Body of pancreas (tissue), 4 donors: Measurements from ENCODE around the gene PASK. TPM values are rescaled to one million over a fixed set of nuclear protein-coding genes. Genes with fewer than 3 reads are reported as not detected.

Source experiments
- ATAC-seq: fragments of 150-250 bp; one replicate; pipeline ENCODE4 v1.9.1; 2016
- DNase-seq, 4 donors: peaks; one replicate each; pipeline ENCODE4 v3.0.0-alpha.2; 2019
- H3K27ac ChIP-seq, 4 donors: fragments of 200-600 bp; sonication (generic); 1 replicate in 3 of 4; 2 replicates in 1 of 4; pipeline versions ENCODE4 v1.5.1 to v1.6.1; 2016 to 2019; ENCODE audit warnings: mild to moderate bottlenecking in 1 of 4, mixed read lengths in 1 of 4, moderate library complexity in 1 of 4
- H3K27me3 ChIP-seq, 2 donors: fragments of 200-600 bp; sonication (generic); one replicate each; pipeline ENCODE4 v1.6.0; 2016; ENCODE audit warnings: mild to moderate bottlenecking in 1 of 2
- H3K36me3 ChIP-seq, 2 donors: fragments of 200-600 bp; sonication (generic); replicated peaks in 1 of 2; 2 replicates each; pipeline ENCODE4 v1.5.1; 2016; ENCODE audit warnings: low read depth in 2 of 2; ENCODE audit not compliant: insufficient read depth in 1 of 2
- H3K4me1 ChIP-seq: fragments of 200-600 bp; sonication (generic); one replicate; pipeline ENCODE4 v1.6.0; 2016
- H3K4me3 ChIP-seq, 2 donors: fragments of 200-600 bp; sonication (generic); 1 replicate in 1 of 2; 2 replicates in 1 of 2; pipeline ENCODE4 v1.5.1; 2016 to 2019
- H3K9me3 ChIP-seq, 3 donors: fragments of 200-600 bp; sonication (generic); 1 replicate in 2 of 3; 2 replicates in 1 of 3; pipeline ENCODE4 v1.5.1; 2016
- CTCF ChIP-seq, 7 experiments: fragments of 450-650 bp in 4 of 7; fragments of 200-600 bp in 3 of 7; sonication (generic) in 3 of 7; IDR thresholded peaks; one replicate each; pipeline ENCODE4 v1.5.1; 2016 to 2019; ENCODE audit warnings: antibody characterized with exemption in 7 of 7
- POLR2A ChIP-seq, 3 donors: fragments of 450-650 bp; IDR thresholded peaks; one replicate each; pipeline ENCODE4 v1.6.1; 2016; ENCODE audit warnings: antibody characterized with exemption in 3 of 3, mild to moderate bottlenecking in 2 of 3
- WGBS, 2 donors: methylation state at CpG; one replicate each; pipeline ENCODE4 v1.1.5; 2017; 5-methylcytosine and 5-hydroxymethylcytosine counted together
- intact Hi-C: fragments of 100-400 bp; cut with DNase I; formaldehyde crosslinking; loops from one replicate; pipeline ENCODE4 v1.15.1; 2023
- total RNA-seq, 2 donors: library from RNA; depleted of rRNA; stranded (reverse); fragments of >200 nt; gene quantifications; one replicate each; pipeline ENCODE4 v1.1.0, GENCODE V29; 2016

Gene PASK
- total RNA-seq, 2 donors from 2014 or later, result 7.5 to 15.8 TPM

- Histone ChIP-seq H3K4me3 (no peak overlapping the region), H3K27ac (no peak overlapping the region), H3K27me3 (no peaks in the 10 kb centered on the region), H3K36me3 (no peaks in the 10 kb centered on the region), H3K4me1 (no peaks in the 10 kb centered on the region), H3K9me3 (no peaks in the 10 kb centered on the region)
- intact Hi-C loops, result no loop called here
- WGBS, 2 donors, result 91 to 93% methylated on average over 10 to 13 of the region's 13 CpGs
- DNase-seq (no peak), ATAC-seq (no peak)
- no peak for TF ChIP-seq POLR2A (IDR thresholded peaks at IDR 0.05)
- TF ChIP-seq CTCF (IDR thresholded peaks at IDR 0.05), result no peak
Observed at GRCh38 chr2:241125626-241126025, 23.6 kb downstream of the PASK start.

- 71 to 90% methylated on average over 13 to 16 of the region's 16 CpGs for WGBS, 2 donors
- no peak overlapping the region for H3K27ac ChIP-seq
- intact Hi-C loops, result no loop called here
- DNase-seq (peak; percentile 22 to 81 (median 50)), ATAC-seq (peak; percentile 90)
- no peaks in the 10 kb centered on the region for H3K27me3 ChIP-seq
- no peaks in the 10 kb centered on the region for H3K4me1 ChIP-seq
- H3K4me3 ChIP-seq, result no peak overlapping the region
- H3K9me3 ChIP-seq, result no peaks in the 10 kb centered on the region
- no peaks in the 10 kb centered on the region for H3K36me3 ChIP-seq
- TF ChIP-seq POLR2A (IDR thresholded peaks at IDR 0.05) (no peak), CTCF (IDR thresholded peaks at IDR 0.05) (no peak)
Observed at GRCh38 chr2:241123816-241124536, 25.3 kb downstream of the PASK start.

- H3K4me1 ChIP-seq, result no peaks in the 10 kb centered on the region
- TF ChIP-seq CTCF (IDR thresholded peaks at IDR 0.05) (no peak), POLR2A (IDR thresholded peaks at IDR 0.05) (no peak)
- no peaks in the 10 kb centered on the region for H3K9me3 ChIP-seq
- no peak overlapping the region for H3K27ac ChIP-seq
- intact Hi-C loops, result no loop called here
- H3K27me3 ChIP-seq, result no peaks in the 10 kb centered on the region
- DNase-seq (no peak), ATAC-seq (no peak)
- WGBS, 2 donors, result 78 to 92% methylated on average over 14 to 19 of the region's 19 CpGs
- no peaks in the 10 kb centered on the region for H3K36me3 ChIP-seq
- no peak overlapping the region for H3K4me3 ChIP-seq
Observed at GRCh38 chr2:241122376-241123002, 26.8 kb downstream of the PASK start.

GRCh38 chr2:241121008-241121407 lies 28.3 kb downstream of the PASK start:
- Histone ChIP-seq H3K9me3 (no peaks in the 10 kb centered on the region), H3K36me3 (no peaks in the 10 kb centered on the region), H3K4me1 (no peaks in the 10 kb centered on the region), H3K4me3 (no peak overlapping the region), H3K27me3 (no peaks in the 10 kb centered on the region), H3K27ac (no peak overlapping the region)
- intact Hi-C loops, result no loop called here
- WGBS, 2 donors, result 89 to 90% methylated on average over 5 of the region's 5 CpGs
- ATAC-seq (no peak), DNase-seq (no peak)
- TF ChIP-seq CTCF (IDR thresholded peaks at IDR 0.05), result no peak
- TF ChIP-seq POLR2A (IDR thresholded peaks at IDR 0.05), result no peak
